Common myeloid progenitor, CD34-positive (primary cell): Measurements from ENCODE around the gene TRAPPC10.
A peak's percentile ranks its signal among the peaks of the same experiment; 100 is the strongest.

Source experiments
- CTCF ChIA-PET: fragments of 350-600 bp; sonication (Branson Sonifier 250); formaldehyde crosslinking; loops from one replicate; lab custom pipeline; 2021; ENCODE audit warnings: antibody characterized with exemption; lab: Charles Lee
- POLR2A ChIA-PET: fragments of 350-600 bp; sonication (Branson Sonifier 250); formaldehyde crosslinking; loops from one replicate; lab custom pipeline; 2021; ENCODE audit warnings: antibody characterized with exemption; lab: Charles Lee
- DNase-seq, 3 donors: peaks; one replicate each; pipeline versions ENCODE4 v3.0.0 to v3.0.0-alpha.2; 2013
- H3K27ac ChIP-seq, 2 experiments: 1 replicate in 1 of 2; 2 replicates in 1 of 2; pipeline ENCODE4 v1.7.0; 2013; ENCODE audit warnings: inconsistent platforms in 2 of 2, low read length in 2 of 2, mild to moderate bottlenecking in 2 of 2, low read depth in 1 of 2, moderate library complexity in 1 of 2; ENCODE audit not compliant: severe bottlenecking in 2 of 2, insufficient read depth in 1 of 2, poor library complexity in 1 of 2
- H3K27me3 ChIP-seq, 5 experiments: replicated peaks in 2 of 5; 1 replicate in 3 of 5; 2 replicates in 2 of 5; pipeline versions ENCODE4 v1.6.1 to v1.7.0; 2013; ENCODE audit warnings: low read length in 4 of 5, mild to moderate bottlenecking in 2 of 5, moderate library complexity in 2 of 5, inconsistent platforms in 1 of 5; ENCODE audit not compliant: insufficient read depth in 5 of 5, control insufficient read depth in 4 of 5
- H3K36me3 ChIP-seq, 4 experiments: 1 replicate in 2 of 4; 2 replicates in 2 of 4; pipeline versions ENCODE4 v1.6.1 to v1.7.0; 2013; ENCODE audit warnings: low read length in 3 of 4, control low read depth in 1 of 4, mild to moderate bottlenecking in 1 of 4; ENCODE audit not compliant: control insufficient read depth in 4 of 4, insufficient read depth in 4 of 4
- H3K4me1 ChIP-seq, 4 experiments: 1 replicate in 3 of 4; 2 replicates in 1 of 4; pipeline versions ENCODE4 v1.6.1 to v1.7.1; 2013; ENCODE audit warnings: low read length in 3 of 4, mild to moderate bottlenecking in 3 of 4, control low read depth in 1 of 4, inconsistent platforms in 1 of 4, moderate library complexity in 1 of 4; ENCODE audit not compliant: control insufficient read depth in 4 of 4, insufficient read depth in 4 of 4; ENCODE audit errors: control extremely low read depth in 1 of 4
- H3K4me3 ChIP-seq, 7 experiments: 1 replicate in 4 of 7; 2 replicates in 3 of 7; pipeline versions ENCODE4 v1.5.1 to v1.7.0; 2013; ENCODE audit warnings: mild to moderate bottlenecking in 7 of 7, low read length in 6 of 7, moderate library complexity in 6 of 7, inconsistent platforms in 2 of 7, low read depth in 2 of 7, control low read depth in 1 of 7; ENCODE audit not compliant: insufficient read depth in 4 of 7, control insufficient read depth in 1 of 7; ENCODE audit errors: extremely low read depth in 1 of 7
- H3K9me3 ChIP-seq, 5 experiments: 1 replicate in 4 of 5; 2 replicates in 1 of 5; pipeline versions ENCODE4 v1.6.1 to v1.7.1; 2013; ENCODE audit warnings: low read length in 4 of 5, mild to moderate bottlenecking in 2 of 5, inconsistent platforms in 1 of 5, low read depth in 1 of 5, moderate library complexity in 1 of 5; ENCODE audit not compliant: control insufficient read depth in 4 of 5, insufficient read depth in 2 of 5; ENCODE audit errors: control extremely low read depth in 1 of 5
- WGBS: methylation state at CpG from one replicate; pipeline ENCODE4 v1.1.5; 2013; ENCODE audit not compliant: insufficient coverage; 5-methylcytosine and 5-hydroxymethylcytosine counted together

Gene TRAPPC10

GRCh38 chr21:44062380-44062779 is 50.3 kb downstream of the TRAPPC10 start:
- 100% methylated on average over 7 of the region's 7 CpGs for WGBS
- no peaks in the 10 kb centered on the region for H3K27me3 ChIP-seq
- no peaks in the 10 kb centered on the region for H3K9me3 ChIP-seq
- H3K27ac ChIP-seq, result no peak overlapping the region
- POLR2A ChIA-PET, result no interaction called here
- H3K4me1 ChIP-seq, result peaks cover 0 to 9% (median 6%) of the 10 kb centered on the region in 4 experiments
- CTCF ChIA-PET, result no interaction called here
- H3K4me3 ChIP-seq, result no peak overlapping the region
- DNase-seq, result no peak
- peaks cover 16 to 82% (median 50%) of the 10 kb centered on the region in 4 experiments for H3K36me3 ChIP-seq

- H3K9me3 ChIP-seq, result no peaks in the 10 kb centered on the region
- ChIA-PET POLR2A (interaction anchor here (0.9 to 1.1 kb wide), 2 partner anchors 21 to 50 kb away, joined by 4 to 5 read pairs; no protein-coding TSS in a partner anchor), CTCF (interaction anchor here (0.6 to 1.1 kb wide), 3 partner anchors 13 to 233 kb away, joined by 3 read pairs; no protein-coding TSS in a partner anchor)
- no peaks in the 10 kb centered on the region for H3K27me3 ChIP-seq
- peaks cover 0 to 9% (median 6%) of the 10 kb centered on the region in 4 experiments for H3K4me1 ChIP-seq
- H3K4me3 ChIP-seq, result no peak overlapping the region
- H3K36me3 ChIP-seq, result peaks cover 14 to 80% (median 48%) of the 10 kb centered on the region in 4 experiments
- H3K27ac ChIP-seq, result no peak overlapping the region
- no peak for DNase-seq
- 97% methylated on average over 19 of the region's 19 CpGs for WGBS
These were observed 51.2 kb downstream of the TRAPPC10 start for GRCh38 chr21:44063151-44063912.

GRCh38 chr21:44064852-44065403 is 52.8 kb downstream of the TRAPPC10 start:
- 97% methylated on average over 13 of the region's 13 CpGs for WGBS

GRCh38 chr21:44065428-44065827 is 53.3 kb downstream of the TRAPPC10 start:
- peaks cover 0 to 9% (median 6%) of the 10 kb centered on the region in 4 experiments for H3K4me1 ChIP-seq
- WGBS, result 67% methylated on average over 8 of the region's 9 CpGs
- no peak overlapping the region for H3K4me3 ChIP-seq
- no peaks in the 10 kb centered on the region for H3K27me3 ChIP-seq
- peak; percentile 30 to 77 (median 67) for DNase-seq
- POLR2A ChIA-PET, result no interaction called here
- no peaks in the 10 kb centered on the region for H3K9me3 ChIP-seq
- H3K27ac ChIP-seq, result no peak overlapping the region
- CTCF ChIA-PET, result no interaction called here
- peaks cover 7 to 74% (median 43%) of the 10 kb centered on the region in 4 experiments for H3K36me3 ChIP-seq

More at GRCh38 chr21:44064852-44065403, 52.8 kb downstream of the TRAPPC10 start:
- no peaks in the 10 kb centered on the region for H3K9me3 ChIP-seq
- ChIA-PET CTCF (no interaction called here), POLR2A (no interaction called here)
- peaks cover 7 to 75% (median 45%) of the 10 kb centered on the region in 4 experiments for H3K36me3 ChIP-seq
- H3K27me3 ChIP-seq, result no peaks in the 10 kb centered on the region
- H3K4me1 ChIP-seq, result peaks cover 0 to 9% (median 6%) of the 10 kb centered on the region in 4 experiments
- H3K4me3 ChIP-seq, result no peak overlapping the region
- no peak for DNase-seq
- no peak overlapping the region for H3K27ac ChIP-seq

- Histone ChIP-seq H3K36me3 (peaks cover 7 to 81% (median 45%) of the 10 kb centered on the region in 4 experiments), H3K4me1 (peaks cover 0 to 9% (median 6%) of the 10 kb centered on the region in 4 experiments), H3K4me3 (no peak overlapping the region), H3K27me3 (no peaks in the 10 kb centered on the region), H3K9me3 (no peaks in the 10 kb centered on the region), H3K27ac (no peak overlapping the region)
- CTCF ChIA-PET, result interaction anchor here (1.8 kb wide), 1 partner anchor 19 kb away, joined by 7 read pairs; no protein-coding TSS in a partner anchor
- WGBS, result 92% methylated on average over 3 of the region's 10 CpGs
- POLR2A ChIA-PET, result no interaction called here
- no peak for DNase-seq
These were observed 54.0 kb downstream of the TRAPPC10 start for GRCh38 chr21:44066116-44066515.

- 95% methylated on average over 15 of the region's 15 CpGs for WGBS
- POLR2A ChIA-PET, result interaction anchor here (0.6 kb wide), 1 partner anchor 11 kb away, joined by 3 read pairs; no protein-coding TSS in a partner anchor
- Histone ChIP-seq H3K36me3 (peaks cover 7 to 84% (median 46%) of the 10 kb centered on the region in 4 experiments), H3K4me1 (peaks cover 0 to 9% (median 6%) of the 10 kb centered on the region in 4 experiments), H3K27me3 (no peaks in the 10 kb centered on the region), H3K9me3 (no peaks in the 10 kb centered on the region), H3K27ac (peak overlapping the region in 1 of 2 experiments; percentile 2), H3K4me3 (no peak overlapping the region)
- CTCF ChIA-PET, result interaction anchor here (0.6 to 1.8 kb wide), 3 partner anchors 11 to 54 kb away, joined by 3 to 8 read pairs (median 7); no protein-coding TSS in a partner anchor
- DNase-seq, result no peak
These were observed 55.1 kb downstream of the TRAPPC10 start for GRCh38 chr21:44067011-44067839.
